ENCODE measurements around the gene SLC22A13.

DNA sequence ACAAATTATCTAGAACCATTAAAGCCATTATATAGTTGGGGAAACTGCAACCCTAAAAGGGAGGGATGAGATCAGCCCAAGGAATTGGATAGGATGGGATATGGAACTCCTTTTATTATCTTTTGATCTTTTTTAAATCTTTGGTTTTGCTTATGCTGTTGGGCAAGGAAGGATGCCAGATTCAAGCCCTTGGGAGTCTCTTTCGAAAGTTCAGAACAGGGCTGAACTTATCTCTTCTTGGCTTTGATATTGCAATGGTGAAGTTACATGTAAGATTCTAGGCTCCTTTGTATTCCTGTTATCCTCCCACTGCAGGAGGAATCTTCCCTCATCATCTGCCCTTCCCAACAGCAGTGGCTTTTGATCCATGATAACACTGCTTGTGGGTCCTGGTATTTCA is 10.0 kb upstream of the SLC22A13 start:
- TF ChIP-seq EZH2phosphoT487 (IDR thresholded peaks at IDR 0.05; ENCODE audit: low read depth) (no peak), CTCF (IDR thresholded peaks at IDR 0.05; ENCODE audit: low read depth, low read length) (no peak)

All from OCI-LY3 (cell line).